NCI-H510A treated with DMSO at 0.1 percent for 48 hours (cell line): ENCODE measurements around the gene XIST.
"Not testable (repeated sequence)": the region's sequence is repeated elsewhere in the genome, so short reads cannot be mapped to it uniquely, and the experiment has no call there.

ENCODE experiments used
- DNase-seq: peaks from one replicate; lab custom pipeline; 2025; lab: John Stamatoyannopoulos, UW

Gene XIST

DNA sequence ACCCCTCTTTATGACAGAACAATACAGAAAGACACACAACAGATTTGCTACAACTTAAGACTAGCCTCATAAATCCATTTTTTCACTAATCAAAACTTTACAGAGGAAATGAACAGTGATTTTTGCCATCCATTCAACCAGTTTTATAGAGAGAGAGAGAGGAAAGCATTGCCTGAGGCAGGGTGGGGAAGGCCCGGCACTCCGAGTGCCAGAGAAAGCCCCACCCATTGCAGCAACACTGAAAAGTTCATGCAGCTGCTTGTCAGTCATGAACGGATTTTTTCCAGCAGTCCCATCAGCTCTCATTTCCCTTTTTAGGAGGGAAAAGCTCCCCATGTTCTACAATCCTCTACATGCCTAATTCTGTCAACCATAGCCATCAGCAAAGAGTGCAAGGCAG lies 52.6 kb downstream of the XIST start:
- no peak for DNase-seq

DNA sequence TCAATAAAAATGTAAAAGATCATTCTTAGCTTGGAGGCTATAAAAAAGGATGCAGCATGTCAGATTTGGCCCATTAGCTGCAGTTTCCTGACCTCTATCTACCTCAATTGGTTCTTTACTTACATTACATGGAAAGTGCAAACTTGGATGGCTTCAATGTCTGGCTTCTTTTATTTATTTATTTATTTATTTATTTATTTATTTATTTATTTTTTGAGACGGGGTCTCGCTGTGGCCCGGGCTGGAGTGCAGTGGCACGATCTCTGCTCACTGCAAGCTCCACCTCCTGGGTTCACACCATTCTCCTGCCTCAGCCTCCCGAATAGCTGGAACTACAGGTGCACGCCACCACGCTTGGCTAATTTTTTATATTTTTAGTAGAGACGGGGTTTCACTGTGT lies 60.0 kb downstream of the XIST start:
- DNase-seq, result not testable (repeated sequence)

DNA sequence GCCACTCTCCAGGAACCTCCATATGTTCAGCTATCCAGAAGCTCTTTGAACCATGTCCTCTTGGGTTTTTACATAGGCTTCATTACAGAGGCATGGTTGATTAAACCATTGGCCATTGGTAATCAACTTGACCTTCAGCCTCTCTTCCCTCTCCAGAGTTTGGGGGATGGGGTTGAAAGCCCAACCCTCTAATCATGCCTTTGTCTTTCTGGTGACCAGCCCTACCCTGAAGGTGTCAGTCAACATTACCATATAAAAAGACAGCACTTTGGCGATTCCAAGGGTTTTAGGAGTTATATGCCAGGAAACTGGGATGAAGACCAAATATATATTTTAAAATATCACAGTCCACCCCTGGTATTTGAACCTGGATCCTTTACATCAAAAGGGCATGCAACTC lies 67.0 kb downstream of the XIST start:
- DNase-seq, result no peak
